ENCODE data around the gene CALHM6. TPM values are rescaled to one million over a fixed set of nuclear protein-coding genes. Genes with fewer than 3 reads are reported as not detected.

The CALHM6 gene
- total RNA-seq, 1 experiment from 2014 or later = 0.44 TPM

- H3K36me3 Mint-ChIP-seq = peaks cover 19% of the 10 kb centered on the region
- no peaks in the 10 kb centered on the region for H3K9me3 Mint-ChIP-seq
- DNase-seq (ENCODE audit: low spot score) (no peak), ATAC-seq (no peak)
- H3K4me3 Mint-ChIP-seq = no peak overlapping the region
- H3K4me1 Mint-ChIP-seq = peaks cover 37% of the 10 kb centered on the region
- POLR2A ChIA-PET = no interaction called here
- TF ChIP-seq RELA (CRISPR knock-in tag; IDR thresholded peaks at IDR 0.05; ENCODE audit: borderline replicate concordance) = no peak
- TF ChIP-seq PRRX2 (CRISPR knock-in tag; IDR thresholded peaks at IDR 0.05) = no peak
- no peak for TF ChIP-seq ETV6 (CRISPR knock-in tag; IDR thresholded peaks at IDR 0.05)
- no peak for TF ChIP-seq ZNF396 (CRISPR knock-in tag; IDR thresholded peaks at IDR 0.05; ENCODE audit: borderline replicate concordance)
- TF ChIP-seq, protein P1, sequence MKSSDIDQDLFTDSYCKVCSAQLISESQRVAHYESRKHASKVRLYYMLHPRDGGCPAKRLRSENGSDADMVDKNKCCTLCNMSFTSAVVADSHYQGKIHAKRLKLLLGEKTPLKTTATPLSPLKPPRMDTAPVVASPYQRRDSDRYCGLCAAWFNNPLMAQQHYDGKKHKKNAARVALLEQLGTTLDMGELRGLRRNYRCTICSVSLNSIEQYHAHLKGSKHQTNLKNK (CRISPR knock-in tag; IDR thresholded peaks at IDR 0.05) = no peak
- TF ChIP-seq IRF2 (CRISPR knock-in tag; IDR thresholded peaks at IDR 0.05; ENCODE audit: borderline replicate concordance, low read depth) = no peak
- TF ChIP-seq, protein P2, sequence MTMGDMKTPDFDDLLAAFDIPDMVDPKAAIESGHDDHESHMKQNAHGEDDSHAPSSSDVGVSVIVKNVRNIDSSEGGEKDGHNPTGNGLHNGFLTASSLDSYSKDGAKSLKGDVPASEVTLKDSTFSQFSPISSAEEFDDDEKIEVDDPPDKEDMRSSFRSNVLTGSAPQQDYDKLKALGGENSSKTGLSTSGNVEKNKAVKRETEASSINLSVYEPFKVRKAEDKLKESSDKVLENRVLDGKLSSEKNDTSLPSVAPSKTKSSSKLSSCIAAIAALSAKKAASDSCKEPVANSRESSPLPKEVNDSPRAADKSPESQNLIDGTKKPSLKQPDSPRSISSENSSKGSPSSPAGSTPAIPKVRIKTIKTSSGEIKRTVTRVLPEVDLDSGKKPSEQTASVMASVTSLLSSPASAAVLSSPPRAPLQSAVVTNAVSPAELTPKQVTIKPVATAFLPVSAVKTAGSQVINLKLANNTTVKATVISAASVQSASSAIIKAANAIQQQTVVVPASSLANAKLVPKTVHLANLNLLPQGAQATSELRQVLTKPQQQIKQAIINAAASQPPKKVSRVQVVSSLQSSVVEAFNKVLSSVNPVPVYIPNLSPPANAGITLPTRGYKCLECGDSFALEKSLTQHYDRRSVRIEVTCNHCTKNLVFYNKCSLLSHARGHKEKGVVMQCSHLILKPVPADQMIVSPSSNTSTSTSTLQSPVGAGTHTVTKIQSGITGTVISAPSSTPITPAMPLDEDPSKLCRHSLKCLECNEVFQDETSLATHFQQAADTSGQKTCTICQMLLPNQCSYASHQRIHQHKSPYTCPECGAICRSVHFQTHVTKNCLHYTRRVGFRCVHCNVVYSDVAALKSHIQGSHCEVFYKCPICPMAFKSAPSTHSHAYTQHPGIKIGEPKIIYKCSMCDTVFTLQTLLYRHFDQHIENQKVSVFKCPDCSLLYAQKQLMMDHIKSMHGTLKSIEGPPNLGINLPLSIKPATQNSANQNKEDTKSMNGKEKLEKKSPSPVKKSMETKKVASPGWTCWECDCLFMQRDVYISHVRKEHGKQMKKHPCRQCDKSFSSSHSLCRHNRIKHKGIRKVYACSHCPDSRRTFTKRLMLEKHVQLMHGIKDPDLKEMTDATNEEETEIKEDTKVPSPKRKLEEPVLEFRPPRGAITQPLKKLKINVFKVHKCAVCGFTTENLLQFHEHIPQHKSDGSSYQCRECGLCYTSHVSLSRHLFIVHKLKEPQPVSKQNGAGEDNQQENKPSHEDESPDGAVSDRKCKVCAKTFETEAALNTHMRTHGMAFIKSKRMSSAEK (CRISPR knock-in tag; IDR thresholded peaks at IDR 0.05; ENCODE audit: borderline replicate concordance) = no peak
- TF ChIP-seq NR3C1 (CRISPR knock-in tag; conservative IDR thresholded peaks at IDR 0.05; ENCODE audit: low read depth) = no peak
- no peak for TF ChIP-seq ZNF232 (CRISPR knock-in tag; IDR thresholded peaks at IDR 0.05)
- no peak for TF ChIP-seq NFYB (CRISPR knock-in tag; conservative IDR thresholded peaks at IDR 0.05; ENCODE audit: low read depth)
- TF ChIP-seq GTF2I (CRISPR knock-in tag; conservative IDR thresholded peaks at IDR 0.05) = no peak
- H3K27ac Mint-ChIP-seq = no peak overlapping the region
- CTCF ChIA-PET = interaction anchor here (1.3 to 5.0 kb wide), 2 partner anchors 99 to 146 kb away, joined by 4 to 29 read pairs; no protein-coding TSS in a partner anchor
- H3K27me3 Mint-ChIP-seq (ENCODE audit: low read depth) = no peaks in the 10 kb centered on the region
These were observed 27.0 kb upstream of the CALHM6 start for GRCh38 chr6:116434056-116434725.

GRCh38 chr6:116436586-116436985 lies 24.6 kb upstream of the CALHM6 start:
- POLR2A ChIA-PET = no interaction called here
- peaks cover 40% of the 10 kb centered on the region for H3K4me1 Mint-ChIP-seq
- DNase-seq (ENCODE audit: low spot score) (no peak), ATAC-seq (no peak)
- CTCF ChIA-PET = interaction anchor here (0.8 to 0.9 kb wide), 2 partner anchors 125 to 149 kb away, joined by 3 to 4 read pairs; no protein-coding TSS in a partner anchor
- H3K4me3 Mint-ChIP-seq = no peak overlapping the region
- H3K27ac Mint-ChIP-seq = no peak overlapping the region; the same call in 1 of the 2 replicates
- peaks cover 12% of the 10 kb centered on the region for H3K36me3 Mint-ChIP-seq
- TF ChIP-seq ATF3 (CRISPR knock-in tag; conservative IDR thresholded peaks at IDR 0.05) = no peak
- no peak for TF ChIP-seq ZNF671 (CRISPR knock-in tag; IDR thresholded peaks at IDR 0.05)
- TF ChIP-seq, protein P3, sequence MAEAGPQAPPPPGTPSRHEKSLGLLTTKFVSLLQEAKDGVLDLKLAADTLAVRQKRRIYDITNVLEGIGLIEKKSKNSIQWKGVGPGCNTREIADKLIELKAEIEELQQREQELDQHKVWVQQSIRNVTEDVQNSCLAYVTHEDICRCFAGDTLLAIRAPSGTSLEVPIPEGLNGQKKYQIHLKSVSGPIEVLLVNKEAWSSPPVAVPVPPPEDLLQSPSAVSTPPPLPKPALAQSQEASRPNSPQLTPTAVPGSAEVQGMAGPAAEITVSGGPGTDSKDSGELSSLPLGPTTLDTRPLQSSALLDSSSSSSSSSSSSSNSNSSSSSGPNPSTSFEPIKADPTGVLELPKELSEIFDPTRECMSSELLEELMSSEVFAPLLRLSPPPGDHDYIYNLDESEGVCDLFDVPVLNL (CRISPR knock-in tag; IDR thresholded peaks at IDR 0.05; ENCODE audit: borderline replicate concordance, low read depth) = no peak
- no peaks in the 10 kb centered on the region for H3K27me3 Mint-ChIP-seq (ENCODE audit: low read depth)
- no peaks in the 10 kb centered on the region for H3K9me3 Mint-ChIP-seq

- Mint-ChIP-seq H3K27me3 (ENCODE audit: low read depth) (no peaks in the 10 kb centered on the region), H3K4me1 (peaks cover 41% of the 10 kb centered on the region), H3K36me3 (peaks cover 12% of the 10 kb centered on the region), H3K9me3 (no peaks in the 10 kb centered on the region), H3K27ac (no peak overlapping the region), H3K4me3 (no peak overlapping the region)
- DNase-seq (ENCODE audit: low spot score) (no peak), ATAC-seq (no peak)
- CTCF ChIA-PET = no interaction called here
- POLR2A ChIA-PET = no interaction called here
- TF ChIP-seq ESRRA (CRISPR knock-in tag; IDR thresholded peaks at IDR 0.05; ENCODE audit: borderline replicate concordance) (no peak), IRF1 (CRISPR knock-in tag; IDR thresholded peaks at IDR 0.05) (no peak), ZNF396 (CRISPR knock-in tag; IDR thresholded peaks at IDR 0.05; ENCODE audit: borderline replicate concordance) (no peak), GABPB1 (CRISPR knock-in tag; IDR thresholded peaks at IDR 0.05) (no peak), ZNF138 (CRISPR knock-in tag; conservative IDR thresholded peaks at IDR 0.05) (no peak), TP53 (CRISPR knock-in tag; IDR thresholded peaks at IDR 0.05) (no peak), PREB (CRISPR knock-in tag; IDR thresholded peaks at IDR 0.05; ENCODE audit: borderline replicate concordance) (no peak)
- TF ChIP-seq, protein P4, sequence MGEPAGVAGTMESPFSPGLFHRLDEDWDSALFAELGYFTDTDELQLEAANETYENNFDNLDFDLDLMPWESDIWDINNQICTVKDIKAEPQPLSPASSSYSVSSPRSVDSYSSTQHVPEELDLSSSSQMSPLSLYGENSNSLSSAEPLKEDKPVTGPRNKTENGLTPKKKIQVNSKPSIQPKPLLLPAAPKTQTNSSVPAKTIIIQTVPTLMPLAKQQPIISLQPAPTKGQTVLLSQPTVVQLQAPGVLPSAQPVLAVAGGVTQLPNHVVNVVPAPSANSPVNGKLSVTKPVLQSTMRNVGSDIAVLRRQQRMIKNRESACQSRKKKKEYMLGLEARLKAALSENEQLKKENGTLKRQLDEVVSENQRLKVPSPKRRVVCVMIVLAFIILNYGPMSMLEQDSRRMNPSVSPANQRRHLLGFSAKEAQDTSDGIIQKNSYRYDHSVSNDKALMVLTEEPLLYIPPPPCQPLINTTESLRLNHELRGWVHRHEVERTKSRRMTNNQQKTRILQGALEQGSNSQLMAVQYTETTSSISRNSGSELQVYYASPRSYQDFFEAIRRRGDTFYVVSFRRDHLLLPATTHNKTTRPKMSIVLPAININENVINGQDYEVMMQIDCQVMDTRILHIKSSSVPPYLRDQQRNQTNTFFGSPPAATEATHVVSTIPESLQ (CRISPR knock-in tag; IDR thresholded peaks at IDR 0.05) = no peak
These were observed 23.5 kb upstream of the CALHM6 start for GRCh38 chr6:116437656-116438055.
